OCI-LY3 (cell line): ENCODE results near the gene PEAK3.
A peak's percentile ranks its signal among the peaks of the same experiment; 100 is the strongest.

Source experiments
- H2AFZ ChIP-seq: fragments of 200-600, 300-600 bp; shearing (Covaris generic); 2 replicates; pipeline ENCODE4 v1.6.0; 2014; ENCODE audit warnings: antibody characterized with exemption, low read depth, low read length
- H3K27ac ChIP-seq: fragments of 200-600, 300-600 bp; sonication (generic); 2 replicates; pipeline ENCODE4 v1.5.1; 2014; ENCODE audit warnings: mild to moderate bottlenecking, low read length, moderate library complexity, mixed read lengths
- H3K27me3 ChIP-seq: fragments of 200-600, 300-600 bp; sonication (generic); 2 replicates; pipeline ENCODE4 v1.6.1; 2014; ENCODE audit warnings: low read depth, low read length, mixed read lengths
- H3K36me3 ChIP-seq: fragments of 200-600, 300-600 bp; sonication (generic); replicated peaks from 2 replicates; pipeline ENCODE3; 2014; ENCODE audit warnings: low read depth, low read length, mixed read lengths
- H3K4me1 ChIP-seq: fragments of 300-600, 200-600 bp; sonication (generic); 2 replicates; pipeline ENCODE4 v1.6.1; 2014; ENCODE audit warnings: low read length, mixed read lengths
- H3K4me2 ChIP-seq: fragments of 200-600, 300-600 bp; sonication (generic); 2 replicates; pipeline ENCODE4 v1.6.1; 2014; ENCODE audit warnings: low read length, mixed read lengths
- H3K4me3 ChIP-seq: fragments of 300-600, 200-600 bp; sonication (generic); 2 replicates; pipeline ENCODE4 v1.5.1; 2014; ENCODE audit warnings: antibody characterized with exemption, mild to moderate bottlenecking, low read length, moderate library complexity
- H3K79me2 ChIP-seq: fragments of 300-600, 200-600 bp; shearing (Covaris generic); 2 replicates; pipeline ENCODE4 v1.6.1; 2014; ENCODE audit warnings: mild to moderate bottlenecking, low read length, mixed read lengths
- H3K9ac ChIP-seq: fragments of 300-600, 200-600 bp; shearing (Covaris generic); 2 replicates; pipeline ENCODE4 v1.6.0; 2014; ENCODE audit warnings: mild to moderate bottlenecking, low read length, moderate library complexity
- H3K9me3 ChIP-seq: fragments of 200-600, 300-600 bp; shearing (Covaris generic); 2 replicates; pipeline ENCODE4 v1.6.1; 2014; ENCODE audit warnings: low read length, mixed read lengths; ENCODE audit not compliant: insufficient read depth
- H4K20me1 ChIP-seq: fragments of 200-600, 300-600 bp; sonication (generic); 2 replicates; pipeline ENCODE4 v1.6.1; 2016; ENCODE audit warnings: low read length, mixed read lengths; ENCODE audit not compliant: insufficient read depth
- EZH2phosphoT487 ChIP-seq: fragments of 200-600 bp; shearing (Covaris generic); IDR thresholded peaks from 2 replicates; pipeline ENCODE4 v1.6.1; 2018; ENCODE audit warnings: antibody characterized with exemption, mixed run types, low read depth
- TF ChIP-seq, protein P1 (sequence below): fragments of 200-600, 300-600 bp; sonication (generic); IDR thresholded peaks from 2 replicates; pipeline ENCODE4 v1.5.1; 2014; ENCODE audit warnings: antibody characterized with exemption, low read length, low read depth

Gene PEAK3

DNA sequence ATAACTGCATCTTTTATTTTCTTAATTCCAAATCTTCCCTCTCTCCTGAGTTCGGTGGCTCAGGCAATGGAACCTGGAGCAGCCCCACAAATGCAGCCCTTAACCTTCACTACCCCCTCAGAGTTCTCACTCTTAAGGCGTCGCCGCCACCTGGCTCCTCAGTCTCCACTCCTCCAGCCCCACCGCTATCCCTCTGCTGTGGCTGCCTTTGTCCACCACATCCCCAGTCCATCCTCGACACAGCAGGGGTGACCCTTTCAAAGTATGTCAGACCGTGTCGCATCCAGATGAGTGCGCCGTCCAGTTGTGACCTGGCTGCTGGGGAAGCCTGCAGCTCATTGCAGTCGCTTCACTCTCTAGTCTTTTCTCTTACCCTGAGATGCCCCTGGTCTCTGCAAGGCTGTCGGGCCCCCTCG is 47.5 kb upstream of the PEAK3 start:
- no peak for TF ChIP-seq EZH2phosphoT487
- TF ChIP-seq, protein P1, sequence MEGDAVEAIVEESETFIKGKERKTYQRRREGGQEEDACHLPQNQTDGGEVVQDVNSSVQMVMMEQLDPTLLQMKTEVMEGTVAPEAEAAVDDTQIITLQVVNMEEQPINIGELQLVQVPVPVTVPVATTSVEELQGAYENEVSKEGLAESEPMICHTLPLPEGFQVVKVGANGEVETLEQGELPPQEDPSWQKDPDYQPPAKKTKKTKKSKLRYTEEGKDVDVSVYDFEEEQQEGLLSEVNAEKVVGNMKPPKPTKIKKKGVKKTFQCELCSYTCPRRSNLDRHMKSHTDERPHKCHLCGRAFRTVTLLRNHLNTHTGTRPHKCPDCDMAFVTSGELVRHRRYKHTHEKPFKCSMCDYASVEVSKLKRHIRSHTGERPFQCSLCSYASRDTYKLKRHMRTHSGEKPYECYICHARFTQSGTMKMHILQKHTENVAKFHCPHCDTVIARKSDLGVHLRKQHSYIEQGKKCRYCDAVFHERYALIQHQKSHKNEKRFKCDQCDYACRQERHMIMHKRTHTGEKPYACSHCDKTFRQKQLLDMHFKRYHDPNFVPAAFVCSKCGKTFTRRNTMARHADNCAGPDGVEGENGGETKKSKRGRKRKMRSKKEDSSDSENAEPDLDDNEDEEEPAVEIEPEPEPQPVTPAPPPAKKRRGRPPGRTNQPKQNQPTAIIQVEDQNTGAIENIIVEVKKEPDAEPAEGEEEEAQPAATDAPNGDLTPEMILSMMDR = no peak
- Histone ChIP-seq H3K9ac (peak overlapping the region; percentile 88), H2AFZ (no peak overlapping the region), H3K9me3 (no peaks in the 10 kb centered on the region), H3K36me3 (peaks cover 20% of the 10 kb centered on the region), H4K20me1 (peaks cover 19% of the 10 kb centered on the region), H3K27me3 (no peaks in the 10 kb centered on the region), H3K4me1 (peaks cover 32% of the 10 kb centered on the region), H3K4me2 (peak overlapping the region; percentile 82), H3K27ac (no peak overlapping the region), H3K4me3 (peak overlapping the region; percentile 90), H3K79me2 (peaks cover 96% of the 10 kb centered on the region)

DNA sequence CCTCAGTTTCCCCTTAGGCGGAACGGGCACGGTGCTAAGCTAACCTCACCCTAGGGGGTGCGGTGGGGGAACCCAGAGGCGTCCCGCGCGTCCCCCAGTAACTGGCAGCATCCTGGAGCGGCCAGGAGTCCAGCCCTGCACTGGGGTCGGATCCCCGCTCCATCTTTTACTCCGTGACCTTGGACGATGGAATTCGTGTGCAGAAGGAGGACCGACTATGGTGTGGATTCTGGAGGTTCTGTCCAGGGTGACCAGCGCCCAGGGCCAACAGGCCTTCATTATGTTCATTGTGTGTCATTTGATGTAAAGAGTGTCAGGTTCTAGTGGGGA is 47.1 kb upstream of the PEAK3 start:
- peak overlapping the region; percentile 90 for H3K4me3 ChIP-seq
- H3K4me2 ChIP-seq = peak overlapping the region; percentile 82
- no peaks in the 10 kb centered on the region for H3K27me3 ChIP-seq
- peaks cover 19% of the 10 kb centered on the region for H4K20me1 ChIP-seq
- H3K27ac ChIP-seq = peak overlapping the region; percentile 29; the same call in 1 of the 2 replicates
- H3K4me1 ChIP-seq = peaks cover 32% of the 10 kb centered on the region
- peaks cover 93% of the 10 kb centered on the region for H3K79me2 ChIP-seq
- no peak overlapping the region for H2AFZ ChIP-seq
- peak overlapping the region; percentile 88 for H3K9ac ChIP-seq
- peaks cover 20% of the 10 kb centered on the region for H3K36me3 ChIP-seq
- no peaks in the 10 kb centered on the region for H3K9me3 ChIP-seq
- no peak for TF ChIP-seq EZH2phosphoT487
- TF ChIP-seq, protein P1 = no peak

DNA sequence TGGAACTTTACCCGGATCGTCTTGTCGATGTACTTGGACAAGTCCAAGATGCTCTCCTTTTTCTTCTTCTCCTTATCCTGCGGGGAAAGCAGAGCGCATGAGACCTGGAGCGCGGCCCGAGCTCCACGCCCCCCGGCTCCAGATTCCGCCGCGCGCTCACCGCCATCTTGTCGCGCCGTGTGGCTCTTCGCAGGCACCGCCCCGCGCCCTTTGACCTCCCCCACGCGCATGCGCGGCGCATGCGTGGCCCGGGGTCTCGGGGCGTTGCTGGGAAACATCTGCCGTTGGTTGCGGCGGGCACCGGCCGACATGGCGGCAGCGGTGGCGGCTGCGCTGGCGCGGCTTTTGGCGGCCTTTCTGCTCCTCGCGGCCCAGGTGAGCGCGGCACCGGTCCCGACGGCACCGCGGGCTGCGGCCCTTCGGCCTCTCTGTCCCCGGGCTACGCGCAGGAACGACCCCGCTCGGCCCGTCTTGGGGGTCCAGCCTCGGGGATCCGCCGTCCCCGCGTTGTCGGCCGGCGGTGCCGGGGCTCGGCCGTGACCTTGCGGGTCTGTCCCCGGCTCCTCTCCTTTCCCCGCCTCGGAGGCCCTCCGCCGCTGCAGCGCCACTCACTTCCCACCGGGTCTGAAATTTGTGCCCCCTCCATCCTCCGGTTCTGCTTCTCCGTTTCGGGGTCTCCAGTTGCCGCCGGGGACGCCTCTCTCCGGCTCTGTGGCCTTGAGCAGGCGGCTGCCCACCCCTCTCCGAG is 46.6 kb upstream of the PEAK3 start, which contains the start of the genes LSM7 and SPPL2B:
Gene LSM7, minus strand, starts transcription at position 186 of the 748 bp plus-strand sequence. Its CDS starts 20 bp downstream, at position 166.
Gene SPPL2B, plus strand, starts transcription at position 284 of the 748 bp plus-strand sequence. Its CDS starts 26 bp downstream, at position 310.
- Histone ChIP-seq H3K9ac (peak within 1 kb of the TSS; percentile 88), H3K4me2 (peak within 1 kb of the TSS; percentile 82), H3K79me2 (peaks cover 88% of the 10 kb centered on the region), H4K20me1 (peaks cover 16% of the 10 kb centered on the region), H3K27ac (peak within 1 kb of the TSS; percentile 51), H3K36me3 (peaks cover 24% of the 10 kb centered on the region), H2AFZ (no peak within 1 kb of the TSS; the same call in 1 of the 2 replicates), H3K4me1 (peaks cover 32% of the 10 kb centered on the region), H3K27me3 (no peaks in the 10 kb centered on the region), H3K9me3 (no peaks in the 10 kb centered on the region), H3K4me3 (peak within 1 kb of the TSS; percentile 90)
- no peak for TF ChIP-seq EZH2phosphoT487
- TF ChIP-seq, protein P1 = no peak

DNA sequence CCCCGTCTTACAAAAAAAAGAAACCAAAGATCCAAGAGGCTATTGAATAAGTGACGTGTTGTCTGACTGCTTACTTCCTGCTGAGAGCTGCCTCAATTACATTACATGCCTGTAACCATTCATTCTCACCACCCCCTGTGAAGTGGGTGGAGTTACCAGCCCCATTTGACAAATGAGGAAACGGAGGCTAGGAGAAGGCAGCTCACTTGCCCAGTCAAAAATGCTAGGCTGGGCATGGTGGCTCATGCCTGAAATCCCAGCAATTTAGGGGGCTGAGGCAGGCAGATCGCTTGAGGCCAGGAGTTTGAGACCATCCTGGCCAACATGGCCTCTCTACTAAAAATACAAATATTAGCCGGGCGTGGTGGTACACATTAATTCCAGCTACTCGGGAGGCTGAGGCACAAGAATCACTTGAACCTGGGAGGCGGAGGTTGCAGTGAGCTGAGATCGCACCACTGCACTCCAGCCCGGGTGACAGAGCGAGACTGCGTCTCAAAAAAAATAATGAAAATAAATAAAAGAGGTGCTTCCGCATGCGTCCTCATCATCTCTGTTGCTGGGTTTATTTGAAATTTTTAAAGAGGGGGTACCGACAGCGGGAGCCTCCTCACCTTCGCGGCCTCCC is 45.9 kb upstream of the PEAK3 start:
- Histone ChIP-seq H3K4me3 (peak overlapping the region; percentile 90), H3K4me1 (peaks cover 32% of the 10 kb centered on the region), H3K4me2 (peak overlapping the region; percentile 81), H3K9me3 (no peaks in the 10 kb centered on the region), H3K36me3 (peaks cover 25% of the 10 kb centered on the region), H3K79me2 (peaks cover 81% of the 10 kb centered on the region), H4K20me1 (peaks cover 12% of the 10 kb centered on the region), H3K27ac (peak overlapping the region; percentile 51), H2AFZ (no peak overlapping the region), H3K9ac (peak overlapping the region; percentile 88), H3K27me3 (no peaks in the 10 kb centered on the region)
- TF ChIP-seq, protein P1 = no peak
- TF ChIP-seq EZH2phosphoT487 = no peak
